GM15510 (cell line): ENCODE results near the gene PER2.

Experiments
- POLR2A ChIP-seq: IDR thresholded peaks from 3 replicates; pipeline ENCODE4 v1.6.1; 2011; ENCODE audit warnings: borderline replicate concordance; ENCODE audit not compliant: insufficient read length; ENCODE audit errors: extremely low read depth

PER2 gene

DNA sequence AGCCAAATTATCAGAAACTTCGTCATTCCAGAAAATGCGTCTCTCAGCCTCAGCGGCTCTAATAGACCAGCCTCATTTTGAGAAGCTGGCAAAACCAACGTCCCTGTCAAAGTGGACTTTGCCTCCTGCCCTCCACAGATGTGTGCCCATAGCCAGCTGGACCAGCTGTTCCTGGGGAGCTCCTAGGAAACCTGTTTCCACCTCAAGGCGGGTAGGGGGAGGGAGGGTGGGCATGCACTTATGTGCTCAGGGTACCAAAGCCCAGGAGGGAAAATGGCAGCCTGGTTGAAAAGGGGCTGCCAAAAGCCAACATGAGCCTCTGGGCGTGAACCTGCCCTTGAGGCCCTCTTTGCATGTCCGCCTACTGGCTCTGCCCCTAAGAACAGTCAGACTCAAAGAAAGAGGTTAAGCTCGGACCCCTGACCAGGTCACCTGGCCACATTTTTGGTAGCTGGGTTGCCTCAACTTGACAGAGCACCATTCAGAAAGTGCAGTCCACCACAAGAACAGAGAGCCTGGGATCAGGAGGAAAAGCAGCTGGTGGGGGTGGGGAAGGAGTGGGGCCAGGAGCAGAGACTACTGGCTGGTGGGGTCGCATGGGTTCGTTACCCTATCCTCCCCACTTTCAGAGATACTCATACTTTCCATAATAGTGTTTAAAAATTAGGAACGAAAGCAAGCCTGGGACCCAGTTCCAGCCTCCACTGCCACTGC lies 3.5 kb downstream of the PER2 start:
- TF ChIP-seq POLR2A: no peak

DNA sequence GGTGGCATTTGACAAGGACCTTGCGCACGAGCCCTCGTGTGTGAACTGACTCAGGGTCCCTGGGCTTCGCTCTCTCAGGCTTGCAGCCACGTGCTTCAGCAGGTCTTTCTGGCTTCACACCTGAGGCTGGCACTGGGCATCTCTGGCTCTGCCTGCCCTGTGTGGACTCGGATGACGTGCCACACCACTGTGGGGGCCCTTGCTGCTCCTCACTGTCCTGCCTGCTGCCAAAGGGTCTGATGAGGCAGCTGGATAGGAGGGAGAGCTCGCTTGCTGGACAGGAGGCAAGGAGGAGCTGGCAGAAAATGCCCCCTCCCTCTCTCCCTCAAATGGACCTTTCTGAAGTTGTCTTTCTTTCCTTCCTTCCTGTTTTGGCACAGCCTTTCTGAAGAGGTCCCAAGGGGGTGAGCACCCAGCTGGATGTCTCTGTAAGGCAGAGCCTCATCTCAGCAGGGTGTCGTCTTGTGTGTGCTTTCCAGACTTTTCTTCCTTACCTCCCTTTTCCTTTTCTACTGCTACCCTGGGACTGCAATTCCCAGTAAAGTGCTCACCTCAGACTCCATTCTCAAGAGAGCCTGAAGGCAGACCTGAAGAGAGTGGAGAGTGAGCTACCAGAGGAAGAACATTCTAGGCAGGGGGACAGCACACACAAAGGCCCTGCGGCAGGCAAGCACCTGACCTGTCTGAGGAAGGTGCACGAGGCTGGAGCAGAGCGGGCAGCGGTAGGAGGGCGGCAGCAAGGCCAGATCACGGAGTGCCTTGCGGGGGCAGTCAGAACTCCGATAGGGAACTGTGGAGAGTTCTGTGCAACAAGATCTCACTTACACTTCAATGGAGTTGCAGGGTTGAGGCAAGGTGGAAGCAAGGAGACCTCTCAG lies 5.3 kb downstream of the PER2 start:
- no peak for TF ChIP-seq POLR2A

DNA sequence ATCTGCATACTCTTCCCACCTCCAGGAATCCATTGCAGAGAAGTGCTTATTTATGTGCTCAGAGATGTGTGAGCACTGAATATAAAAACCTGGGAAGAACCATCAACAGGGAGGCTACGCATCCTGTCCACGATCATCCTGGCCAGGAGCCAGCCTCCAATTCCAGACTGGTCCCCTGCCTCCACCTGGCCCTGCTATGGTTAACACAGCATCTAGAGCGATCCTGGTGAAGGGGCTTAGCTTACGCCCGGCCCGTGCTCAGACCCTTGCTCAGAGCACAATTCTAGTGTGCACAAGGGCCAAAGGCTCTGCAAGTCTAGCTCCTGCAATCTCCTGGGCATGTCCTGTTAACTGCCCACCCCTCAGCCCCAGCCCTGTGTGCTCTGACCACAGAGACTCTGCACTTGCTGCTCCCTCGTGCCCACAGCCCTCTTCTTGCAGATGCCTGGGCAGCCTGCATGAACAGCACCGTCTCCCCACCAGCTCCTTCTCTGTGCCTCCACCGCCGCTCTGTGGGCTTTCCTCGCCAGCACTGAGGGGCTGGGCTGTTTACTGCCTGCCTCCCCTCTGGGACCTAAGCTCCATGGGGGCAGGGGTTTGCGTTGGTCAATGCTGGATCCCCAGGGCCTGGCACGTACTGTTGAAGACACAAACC lies 6.5 kb downstream of the PER2 start:
- no peak for TF ChIP-seq POLR2A

DNA sequence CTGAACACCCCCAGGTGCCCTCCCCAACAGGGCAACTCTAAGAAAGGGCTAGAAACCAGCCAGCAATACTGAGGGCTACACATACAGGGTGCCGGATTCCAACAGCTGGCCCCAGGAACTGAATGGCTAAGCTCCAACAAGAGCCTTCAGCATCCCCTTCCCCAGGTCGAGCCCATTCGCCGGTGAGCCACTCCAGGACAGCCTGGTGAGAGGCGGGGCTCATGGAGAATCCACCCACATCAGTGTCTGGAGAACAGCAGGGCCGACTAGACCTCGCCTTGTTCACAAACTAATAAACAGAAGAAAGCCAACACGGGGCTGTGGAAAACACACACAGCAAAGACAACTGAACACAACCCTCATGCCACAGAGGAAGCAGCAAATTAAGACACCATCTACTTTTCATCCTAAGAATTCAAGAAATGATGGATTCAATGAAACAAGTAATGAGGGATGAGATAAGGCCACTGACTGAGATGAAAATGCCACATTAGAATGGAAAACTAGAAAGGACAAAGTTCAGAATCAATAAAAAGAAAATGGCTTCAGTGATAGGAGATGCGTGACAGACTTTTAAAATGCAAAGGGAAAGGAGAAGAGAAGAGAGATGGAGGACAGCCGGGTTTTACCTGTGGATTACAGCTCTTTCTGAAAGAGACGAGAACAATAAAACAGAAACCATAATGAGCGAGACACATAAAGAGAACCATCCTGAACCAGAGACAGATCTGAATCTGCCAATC lies 8.2 kb downstream of the PER2 start:
- no peak for TF ChIP-seq POLR2A

DNA sequence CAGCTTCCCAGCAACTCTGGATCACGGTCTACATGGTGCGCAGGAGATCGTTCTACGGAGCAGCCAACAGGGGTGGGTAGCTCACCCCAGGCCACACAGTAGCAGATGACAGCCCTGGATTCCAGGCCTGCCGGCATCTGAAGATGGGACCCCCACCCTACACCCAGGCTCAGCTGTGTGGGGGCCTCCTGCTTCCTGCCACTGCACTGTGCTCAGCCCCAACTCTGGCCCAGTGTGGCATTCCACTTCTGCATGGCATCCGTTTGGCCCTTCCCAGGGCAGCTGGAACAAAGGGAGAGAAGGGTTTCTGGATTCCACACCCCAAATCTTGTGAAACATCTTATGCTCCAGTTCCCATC lies 9.1 kb downstream of the PER2 start:
- no peak for TF ChIP-seq POLR2A

DNA sequence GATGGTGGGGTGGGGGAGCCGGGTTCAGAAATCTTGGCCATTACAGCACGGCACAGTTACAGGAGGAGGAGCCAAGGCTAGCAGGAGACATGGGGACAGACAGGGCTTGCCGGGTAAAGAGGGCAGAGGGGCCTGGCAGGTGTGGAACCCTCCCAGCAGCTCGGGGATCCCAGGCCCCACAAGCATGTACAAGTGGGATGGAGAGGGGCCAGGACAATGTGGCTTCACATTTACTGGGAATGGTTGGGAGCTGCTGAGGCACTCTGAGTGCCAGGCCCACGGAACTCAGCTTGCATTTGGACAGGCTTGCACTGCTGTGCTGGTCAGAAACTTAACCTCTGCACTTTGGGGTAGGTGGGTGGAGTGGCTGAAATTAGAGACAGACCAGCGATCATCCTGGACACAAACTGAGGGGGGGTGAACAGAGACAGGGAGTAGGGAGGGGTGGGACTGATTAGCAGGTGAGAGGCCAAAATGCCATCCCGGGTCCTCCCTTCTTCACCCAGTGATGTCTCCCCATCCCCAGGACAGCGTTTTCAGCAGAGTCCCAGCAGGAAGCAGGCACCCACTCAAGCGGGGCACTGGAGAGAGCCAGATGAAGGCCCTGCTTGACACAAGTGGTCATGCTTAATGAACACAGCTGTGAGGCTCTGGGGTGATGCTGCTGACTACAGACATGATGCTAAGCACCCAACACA lies 9.6 kb downstream of the PER2 start:
- no peak for TF ChIP-seq POLR2A

DNA sequence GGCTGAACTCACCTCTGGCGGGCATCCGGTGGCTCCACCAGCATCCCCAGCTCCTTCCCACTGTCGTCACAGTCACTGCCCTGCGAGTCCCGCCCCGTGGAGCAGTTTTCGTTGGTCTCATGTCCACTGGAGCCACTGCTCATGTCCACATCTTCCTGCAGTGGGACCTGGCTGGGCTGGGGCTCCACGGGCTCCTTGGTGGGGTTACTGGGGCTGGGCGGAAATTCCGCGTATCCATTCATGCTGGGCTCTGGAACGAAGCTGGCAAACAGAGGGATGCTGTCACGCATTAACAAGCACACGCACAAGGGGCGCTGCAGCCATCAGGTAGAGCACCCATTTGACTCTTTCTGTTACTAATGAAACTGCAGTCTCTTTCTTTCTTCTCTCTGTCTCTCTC lies 10.7 kb downstream of the PER2 start:
- no peak for TF ChIP-seq POLR2A

DNA sequence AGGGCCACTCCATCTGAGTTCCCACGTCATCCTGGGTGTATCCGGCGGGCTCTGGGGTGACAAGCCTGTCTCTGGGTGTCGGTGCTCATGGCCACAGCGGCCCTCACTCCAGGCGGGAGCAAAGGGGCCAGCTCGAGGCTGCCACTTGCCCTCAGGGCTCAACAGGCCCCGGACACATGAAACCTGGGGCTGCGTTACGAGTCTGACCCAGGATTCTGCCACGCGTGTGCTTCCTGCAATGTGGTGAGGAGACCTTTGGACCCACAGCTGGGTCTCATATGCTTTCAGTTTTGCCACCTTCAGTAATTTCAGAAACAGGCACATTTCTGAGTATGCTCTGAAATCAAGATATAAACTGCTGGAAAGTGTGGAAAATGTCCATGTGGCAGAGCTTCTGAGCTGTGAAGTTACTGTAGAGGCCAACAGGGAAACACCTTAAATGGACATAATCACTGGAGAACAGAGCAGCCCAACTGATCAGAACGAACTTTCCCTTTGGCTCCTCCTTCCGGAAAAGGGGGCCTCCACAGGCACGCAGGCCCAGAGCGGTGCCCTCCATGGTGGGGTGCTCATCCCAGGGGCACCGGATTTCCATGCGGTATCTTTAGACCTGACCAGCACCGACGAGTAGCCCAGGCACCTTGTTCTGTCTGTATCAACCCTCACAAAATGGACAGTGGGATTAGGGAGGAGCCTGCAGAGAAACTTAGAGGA lies 14.1 kb downstream of the PER2 start:
- TF ChIP-seq POLR2A: no peak

DNA sequence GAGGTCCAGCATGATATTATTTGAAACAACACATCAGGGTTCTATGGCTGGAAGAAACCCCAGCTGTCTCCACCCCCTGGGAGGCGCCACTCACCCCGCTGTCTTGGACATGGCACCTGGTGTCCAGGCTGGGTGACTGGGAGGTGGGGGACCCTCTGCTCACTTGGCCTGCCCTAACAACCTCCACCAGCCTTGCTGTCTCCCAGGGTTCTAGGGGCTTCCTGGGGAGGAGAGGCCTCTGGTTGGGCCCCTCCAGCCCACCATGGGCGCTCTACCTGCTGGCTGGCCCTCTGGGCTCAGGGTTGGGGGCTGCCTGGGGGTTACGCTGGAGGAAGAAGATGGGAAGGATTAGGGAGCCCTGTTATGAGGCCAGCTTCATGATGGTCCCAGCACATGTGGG lies 16.3 kb downstream of the PER2 start:
- no peak for TF ChIP-seq POLR2A

DNA sequence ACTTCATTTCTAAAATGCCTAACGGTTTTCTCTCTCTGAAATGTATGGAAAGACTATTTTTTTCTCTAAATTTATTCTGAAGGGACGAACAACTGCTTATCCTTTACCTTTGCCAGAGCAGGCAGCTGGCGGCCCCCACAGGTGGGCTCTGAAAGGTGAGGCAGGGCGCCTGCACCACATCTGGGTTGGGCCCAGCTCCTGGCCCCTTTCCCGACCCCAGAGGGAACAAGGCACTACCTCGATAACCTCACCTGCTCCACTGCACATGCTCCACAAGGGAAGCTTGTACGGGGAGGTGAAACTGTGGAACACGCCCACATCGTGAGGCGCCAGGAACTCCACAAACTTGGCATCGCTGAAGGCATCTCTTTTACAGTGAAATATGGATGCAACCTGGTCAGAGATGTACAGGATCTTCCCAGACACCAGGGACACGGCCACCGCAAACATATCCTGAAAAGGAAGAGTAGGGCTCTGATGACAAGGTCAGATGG lies 17.3 kb downstream of the PER2 start:
- no peak for TF ChIP-seq POLR2A

DNA sequence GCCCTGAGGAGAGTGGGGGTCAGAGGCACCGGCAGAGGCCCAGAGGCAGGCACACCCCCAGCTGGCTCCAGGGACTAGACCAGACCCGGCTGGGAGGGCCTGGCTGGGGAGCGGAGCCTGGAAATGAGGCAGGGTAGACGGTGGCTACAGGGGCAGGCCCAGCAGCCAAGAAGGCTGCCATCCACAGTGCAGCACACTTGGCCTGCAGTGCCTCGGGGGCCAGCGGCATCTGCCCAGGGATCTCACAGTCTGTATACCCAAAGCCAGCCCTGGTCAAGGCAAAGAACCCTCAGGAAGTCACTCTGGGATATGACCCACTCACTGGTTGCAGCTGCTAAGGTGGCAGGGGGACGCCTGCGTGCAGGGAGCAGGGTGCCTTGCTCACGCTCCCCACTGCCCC lies 17.8 kb downstream of the PER2 start:
- TF ChIP-seq POLR2A: no peak

DNA sequence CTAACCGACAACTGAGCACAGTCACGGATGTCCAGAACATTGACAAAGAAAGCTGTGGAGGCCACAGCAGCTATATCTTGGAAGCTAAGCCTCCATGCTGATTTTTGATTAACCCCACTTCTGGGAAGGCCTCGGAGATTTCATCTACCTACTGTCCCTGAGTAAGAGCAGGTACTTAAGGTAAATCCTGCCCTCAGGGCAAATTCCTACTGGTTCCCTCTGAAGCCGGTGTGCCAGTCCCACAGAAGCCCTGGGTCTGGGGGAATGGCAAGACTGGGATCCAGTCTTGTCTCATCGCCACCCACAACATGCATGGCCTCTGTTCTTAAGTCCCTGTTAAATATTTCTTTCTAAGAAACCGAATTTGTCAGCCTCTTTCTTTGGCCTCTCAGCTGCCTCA lies 18.7 kb downstream of the PER2 start:
- no peak for TF ChIP-seq POLR2A

DNA sequence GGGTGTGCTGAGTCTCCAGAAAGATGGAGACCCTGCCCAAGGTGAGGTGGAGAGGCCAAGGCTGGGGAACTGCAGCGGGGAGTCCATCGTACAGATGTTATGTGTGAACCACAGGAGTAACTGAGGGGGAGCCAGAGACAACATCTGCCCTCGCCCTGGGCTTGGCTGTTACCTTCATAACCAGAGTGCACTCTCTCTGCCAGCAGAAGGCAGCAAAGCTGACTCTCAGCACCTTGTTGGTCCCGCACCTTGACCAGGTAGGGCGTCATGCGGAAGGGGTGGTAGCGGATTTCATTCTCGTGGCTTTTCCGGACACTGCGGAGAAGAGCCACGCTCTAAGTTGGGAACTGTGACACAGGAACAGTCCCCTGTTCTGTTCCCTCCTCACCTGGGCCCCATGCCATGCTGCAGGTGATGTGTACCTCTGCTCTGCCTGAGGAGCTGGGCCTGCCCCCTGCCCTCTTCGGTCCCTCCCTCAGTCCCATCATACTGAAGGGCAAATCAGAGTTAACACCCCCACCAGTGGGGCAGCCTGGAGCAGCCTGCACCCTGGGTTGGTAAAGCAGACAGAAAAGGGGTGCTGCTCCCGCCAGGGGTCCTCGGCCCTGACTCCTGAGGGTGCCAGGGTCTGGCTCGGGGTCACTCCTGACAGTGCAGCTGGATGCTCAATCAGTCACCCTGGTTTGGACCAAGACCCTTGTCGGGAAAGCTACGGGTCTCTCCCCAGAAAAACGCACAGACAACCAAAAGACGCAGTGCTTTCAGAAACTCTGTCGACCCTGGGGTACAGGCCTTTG lies 20.3 kb downstream of the PER2 start:
- TF ChIP-seq POLR2A: no peak
